ENCODE data around the gene SLC25A45. TPM values are rescaled to one million over a fixed set of nuclear protein-coding genes. Genes with fewer than 3 reads are reported as not detected.

SLC25A45 gene
- total and polyA plus RNA-seq, 2 of the 4 experiments (the other 2 are of a cell fraction) = 0.72 to 1.2 TPM

DNA sequence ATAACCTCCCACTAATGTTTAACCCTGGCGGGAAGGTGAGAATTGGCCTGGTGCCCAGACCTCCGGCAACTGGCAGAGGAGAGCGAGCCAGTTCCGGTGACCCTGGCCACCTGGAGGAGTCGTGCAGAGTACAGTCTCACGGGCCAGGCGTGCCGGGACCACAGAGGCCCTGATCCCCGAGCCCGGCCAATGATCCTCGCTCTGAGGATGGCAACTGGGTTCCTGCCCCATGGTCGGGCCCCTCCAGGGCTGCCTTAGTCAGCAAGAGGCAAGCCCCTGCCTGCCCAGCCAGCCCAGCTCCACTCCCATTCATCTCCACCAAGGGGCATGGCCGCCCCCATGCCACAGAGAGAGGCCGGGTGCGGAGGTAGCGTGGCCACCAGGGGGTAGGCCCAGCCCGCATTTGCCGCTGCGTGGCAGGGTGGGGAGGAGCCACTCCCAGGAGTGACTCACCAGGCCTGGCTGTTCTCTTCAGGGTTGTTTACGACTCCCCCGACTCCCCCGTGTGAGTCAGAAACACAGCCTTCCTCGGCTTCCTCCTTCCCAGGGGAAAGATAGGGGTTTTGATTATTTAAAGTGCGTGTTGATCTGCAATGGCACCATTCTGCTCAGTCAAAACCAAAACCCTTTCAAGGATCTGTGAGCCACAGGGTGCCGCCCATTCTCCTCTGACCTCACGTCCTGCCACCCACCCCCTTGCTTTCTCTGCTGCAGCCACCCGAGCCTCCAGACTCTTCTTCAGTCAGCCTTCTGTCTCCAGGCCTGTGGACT lies at the start of gene SLC25A45 (continued):
- peak; percentile 39 for TF ChIP-seq CEBPB (IDR thresholded peaks at IDR 0.05; ENCODE audit: low read depth, low read length)
- peak; percentile 42; the same call in 1 of the 2 replicates for TF ChIP-seq SMC3 (IDR thresholded peaks at IDR 0.05; ENCODE audit: low read depth, low read length)
- TF ChIP-seq BHLHE40 (IDR thresholded peaks at IDR 0.05; ENCODE audit: low read depth, low read length) = peak; percentile 83
- TF ChIP-seq MXI1 (IDR thresholded peaks at IDR 0.05; ENCODE audit: borderline replicate concordance, low read depth, low read length) = peak; percentile 66; the same call in 1 of the 2 replicates
- peak; percentile 99 for TF ChIP-seq FOS (IDR thresholded peaks at IDR 0.05; ENCODE audit: low read depth, low read length)
